SU-DHL-6 (cell line): ENCODE data around the gene CACNA1C.

Experiments used
- CTCF ChIP-seq: fragments of 200-600 bp; sonication (generic); IDR thresholded peaks from one replicate; pipeline ENCODE4 v1.5.1; 2017; ENCODE audit warnings: antibody characterized with exemption, mild to moderate bottlenecking, low read length, moderate library complexity; ENCODE audit not compliant: insufficient read depth, poor library complexity, severe bottlenecking
- EZH2phosphoT487 ChIP-seq: fragments of 200-600 bp; sonication (generic), shearing (Covaris generic); conservative IDR thresholded peaks from 2 replicates; pipeline ENCODE4 v1.6.1; 2018; ENCODE audit warnings: mild to moderate bottlenecking, antibody characterized with exemption, low read length, moderate library complexity, mixed read lengths

DNA sequence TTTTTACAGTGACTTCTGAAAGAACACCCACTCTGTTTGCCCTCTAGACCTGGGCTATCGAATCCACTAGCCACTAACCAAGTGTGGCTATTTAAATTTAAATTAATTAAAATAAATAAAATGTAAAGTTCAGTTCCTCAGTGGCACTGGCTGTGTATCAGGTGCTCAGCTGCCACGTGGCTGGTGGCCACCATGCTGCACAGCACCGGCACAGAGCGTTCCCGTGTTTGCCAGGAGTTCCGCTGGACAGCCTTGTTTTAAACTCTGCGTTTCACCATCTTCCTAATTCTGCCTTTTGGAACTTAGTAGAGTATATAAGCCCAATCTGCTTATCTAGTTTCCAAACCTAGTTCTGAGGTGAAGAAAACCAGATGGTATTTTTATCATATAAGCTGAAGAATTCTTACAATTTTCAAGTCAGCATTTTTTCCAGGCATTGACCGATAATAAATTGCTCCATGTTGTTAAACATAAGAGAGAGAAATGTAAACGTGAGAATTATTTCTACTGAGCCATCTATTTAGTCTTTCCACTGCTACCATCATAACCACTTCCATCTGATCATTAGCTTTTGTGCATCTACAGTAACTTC, 339.0 kb downstream of the CACNA1C start:
- no peak for TF ChIP-seq CTCF
- no peak for TF ChIP-seq EZH2phosphoT487
